ENCODE data around the gene KRTAP2-3. TPM values are rescaled to one million over a fixed set of nuclear protein-coding genes. Genes with fewer than 3 reads are reported as not detected.

The KRTAP2-3 gene
- total RNA-seq, 1 donor from 2014 or later: 0.55 TPM

DNA sequence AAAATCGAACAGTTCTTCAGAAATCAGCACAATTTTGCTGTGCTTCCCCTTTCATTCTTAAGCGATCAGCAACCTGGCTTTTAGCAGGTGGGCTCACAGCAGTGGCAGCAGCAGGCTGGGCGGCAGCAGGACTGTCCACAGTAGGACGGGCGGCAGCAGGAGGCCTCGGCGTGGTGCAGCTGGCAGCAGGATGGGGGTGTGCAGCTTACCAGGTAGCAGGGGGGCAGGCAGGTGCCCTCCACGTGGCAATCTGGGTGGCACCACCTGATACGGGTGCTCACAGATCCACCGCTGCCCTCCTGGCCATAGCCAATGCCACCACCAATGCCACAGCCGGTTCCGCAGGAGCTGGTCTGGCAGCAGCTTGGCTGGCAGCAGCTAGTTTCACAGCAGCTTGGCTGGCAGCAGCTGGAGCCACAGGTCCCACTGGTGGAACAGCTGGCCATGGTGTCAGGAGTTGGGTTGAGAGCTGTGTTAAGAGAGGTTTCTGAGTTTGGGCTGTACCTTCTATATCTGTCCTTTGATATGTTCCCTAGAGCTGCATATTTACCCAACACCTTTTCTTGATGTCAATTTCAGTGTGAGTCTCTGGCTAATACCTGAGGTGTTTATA lies 30.2 kb downstream of the KRTAP2-3 start, which contains the start of gene KRTAP1-4:
Gene KRTAP1-4, minus strand, starts transcription at position 563 of the 613 bp plus-strand sequence. Its CDS starts 117 bp downstream, at position 446.
- DNase-seq (ENCODE audit: low read depth): no peak

DNA sequence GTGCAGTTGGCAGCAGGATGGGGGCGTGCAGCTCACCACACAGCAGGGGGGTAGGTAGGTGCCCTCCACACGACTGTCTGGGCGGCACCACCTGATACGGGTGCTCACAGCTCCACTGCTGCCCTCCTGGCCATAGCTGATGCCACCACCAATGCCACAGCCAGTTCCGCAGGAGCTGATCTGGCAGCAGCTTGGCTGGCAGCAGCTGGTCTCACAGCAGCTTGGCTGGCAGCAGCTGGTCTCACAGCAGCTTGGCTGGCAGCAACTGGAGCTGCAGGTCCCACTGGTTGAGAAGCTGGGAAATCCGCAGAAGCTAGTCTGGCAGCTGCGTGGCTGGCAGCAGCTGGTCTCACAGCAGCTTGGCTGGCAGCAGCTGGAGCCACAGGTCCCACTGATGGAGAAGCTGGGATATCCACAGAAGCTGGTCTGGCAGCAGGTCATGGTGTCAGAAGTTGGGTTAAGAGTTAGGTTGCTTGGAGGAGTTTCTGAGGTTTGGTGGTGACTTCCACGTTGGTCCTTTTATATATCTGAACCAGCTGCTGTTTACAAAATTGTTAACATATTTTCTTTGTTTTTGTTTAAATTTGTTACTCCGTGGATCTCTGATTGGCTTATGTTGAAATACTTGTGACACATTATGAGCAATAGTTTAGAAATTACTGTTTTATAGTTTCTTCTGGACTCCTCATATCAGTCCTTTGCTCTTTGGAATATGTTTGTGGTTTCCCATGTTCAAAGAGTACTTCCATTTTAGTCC lies 33.0 kb downstream of the KRTAP2-3 start, which contains the start of gene KRTAP1-5:
Gene KRTAP1-5, minus strand, starts transcription at position 494 of the 757 bp plus-strand sequence. Its CDS starts 53 bp downstream, at position 441.
- no peak for DNase-seq (ENCODE audit: low read depth)

DNA sequence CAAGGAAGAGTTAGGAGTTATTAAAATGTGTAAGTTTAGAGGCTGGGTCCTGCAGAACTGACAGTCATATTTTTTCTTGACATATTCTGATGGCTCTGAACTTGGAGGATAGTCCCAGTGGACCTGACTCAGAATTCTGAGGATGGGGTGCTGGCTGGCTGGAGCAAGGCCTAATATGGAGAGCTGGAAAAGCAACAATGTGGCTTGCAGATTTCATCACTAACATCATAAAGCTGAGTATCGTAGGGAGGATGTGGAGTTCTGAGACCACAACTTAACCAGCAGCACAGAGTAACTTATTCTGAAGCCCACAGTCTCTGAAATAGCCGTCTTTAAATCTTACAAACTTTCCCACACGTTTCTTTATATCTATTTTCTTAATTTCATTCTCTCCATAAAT lies 35.2 kb downstream of the KRTAP2-3 start:
- DNase-seq (ENCODE audit: low read depth): no peak

DNA sequence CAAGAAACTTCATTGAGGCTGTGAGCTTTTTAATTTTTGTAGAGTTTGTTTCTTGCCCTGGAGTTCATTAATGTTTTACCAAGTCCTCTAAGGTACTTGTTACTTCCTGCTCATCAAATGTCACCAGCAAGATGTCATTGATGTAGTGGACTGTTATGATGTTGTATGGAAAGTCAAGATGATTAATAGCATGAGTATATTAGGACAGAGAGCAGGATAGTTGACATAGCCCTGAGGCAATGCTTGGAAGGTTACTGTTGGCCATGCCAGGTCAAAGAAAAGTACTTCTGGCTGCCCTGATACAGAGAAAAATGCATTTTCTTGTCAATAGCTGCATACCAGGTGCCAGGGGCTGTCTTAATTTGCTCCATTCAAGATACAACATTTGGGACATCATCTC lies 39.6 kb downstream of the KRTAP2-3 start:
- no peak for DNase-seq (ENCODE audit: low read depth)

DNA sequence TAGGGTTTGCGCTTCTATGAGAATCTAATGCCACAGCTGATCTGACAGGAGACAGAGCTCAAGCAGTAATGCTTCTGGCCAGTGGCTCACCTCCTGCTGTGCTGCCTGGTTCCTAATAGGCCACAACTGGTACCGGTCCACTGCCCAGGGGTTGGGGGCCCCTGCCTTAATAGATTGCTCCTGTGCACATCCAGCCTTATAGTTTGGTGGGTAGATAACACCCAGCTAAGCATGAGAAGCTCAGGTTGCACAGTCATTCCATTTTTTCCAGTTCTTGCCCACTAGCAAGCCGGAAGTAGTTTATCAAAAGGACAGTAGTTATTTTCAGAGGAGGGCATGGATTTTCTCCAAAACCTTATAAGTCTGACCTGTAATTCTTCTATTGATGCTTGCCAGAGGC lies 40.5 kb downstream of the KRTAP2-3 start:
- no peak for DNase-seq (ENCODE audit: low read depth)

DNA sequence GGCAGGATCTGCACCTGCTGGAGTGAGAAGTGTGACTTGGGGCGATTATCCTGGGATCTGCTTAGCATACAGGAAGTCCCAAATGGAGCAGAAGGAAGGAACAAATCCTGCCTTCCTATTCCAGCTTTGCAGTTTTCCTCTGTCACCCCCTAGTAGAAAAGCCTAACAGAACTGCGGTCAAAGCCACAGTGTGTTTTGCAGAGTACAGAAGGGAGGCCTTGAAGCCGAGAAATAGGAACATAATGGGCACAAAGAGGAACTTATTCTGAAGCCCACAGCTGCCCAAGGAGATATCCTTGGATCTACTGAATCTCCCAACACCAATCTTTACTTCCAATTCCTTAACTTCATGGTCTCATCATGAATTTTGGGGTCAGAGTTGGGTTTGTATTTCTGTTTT lies 41.4 kb downstream of the KRTAP2-3 start:
- no peak for DNase-seq (ENCODE audit: low read depth)

DNA sequence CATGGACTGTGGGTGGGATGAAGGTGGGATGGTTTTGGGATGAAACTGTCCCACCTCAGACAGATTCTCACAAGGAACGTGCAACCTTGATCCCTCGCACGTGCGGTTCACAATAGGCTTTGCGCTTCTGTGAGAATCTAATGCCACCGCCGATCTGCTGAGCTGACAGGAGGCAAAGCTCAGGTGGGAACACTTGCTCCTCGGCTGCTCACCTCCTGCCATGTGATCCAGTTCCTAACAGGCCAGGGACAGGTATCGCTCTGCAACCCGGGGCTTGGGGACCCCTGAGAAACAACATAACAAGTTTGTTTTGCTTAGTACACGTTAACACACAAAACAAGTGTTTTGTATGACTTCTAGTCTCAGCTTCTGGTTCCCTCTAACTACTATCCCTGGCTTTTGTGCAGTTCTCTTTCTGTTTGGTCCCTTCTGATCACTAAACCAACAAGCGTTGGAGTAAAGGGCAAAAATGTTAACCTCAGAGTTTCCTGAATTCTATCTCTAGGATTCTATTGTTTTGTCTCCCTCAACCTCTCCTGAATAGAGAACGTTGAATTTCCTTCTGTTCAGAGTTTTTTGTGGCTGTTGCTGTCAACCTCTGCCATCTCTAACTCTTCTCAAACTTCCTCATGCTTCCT lies 43.2 kb downstream of the KRTAP2-3 start:
- DNase-seq (ENCODE audit: low read depth): no peak

DNA sequence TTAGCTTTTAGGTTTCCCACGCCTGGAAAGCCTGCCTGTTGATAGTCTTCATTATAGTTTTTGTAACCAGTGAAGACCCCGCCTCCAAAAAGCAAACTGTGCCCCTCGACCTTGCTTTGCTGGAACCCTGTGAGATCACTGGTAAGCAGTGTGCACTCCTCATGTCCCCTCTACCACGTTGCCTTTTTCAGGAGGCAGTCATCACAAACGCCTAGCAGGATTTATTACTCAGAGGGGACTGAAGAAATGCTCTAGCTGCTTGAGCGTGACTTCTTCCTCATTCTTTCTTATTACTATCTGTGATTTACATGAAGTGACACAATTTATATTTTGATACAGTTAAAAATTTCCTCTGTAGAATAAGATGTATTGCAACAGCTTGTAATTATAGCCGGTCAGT lies 44.5 kb downstream of the KRTAP2-3 start:
- peak; percentile 34 for DNase-seq (ENCODE audit: low read depth)

DNA sequence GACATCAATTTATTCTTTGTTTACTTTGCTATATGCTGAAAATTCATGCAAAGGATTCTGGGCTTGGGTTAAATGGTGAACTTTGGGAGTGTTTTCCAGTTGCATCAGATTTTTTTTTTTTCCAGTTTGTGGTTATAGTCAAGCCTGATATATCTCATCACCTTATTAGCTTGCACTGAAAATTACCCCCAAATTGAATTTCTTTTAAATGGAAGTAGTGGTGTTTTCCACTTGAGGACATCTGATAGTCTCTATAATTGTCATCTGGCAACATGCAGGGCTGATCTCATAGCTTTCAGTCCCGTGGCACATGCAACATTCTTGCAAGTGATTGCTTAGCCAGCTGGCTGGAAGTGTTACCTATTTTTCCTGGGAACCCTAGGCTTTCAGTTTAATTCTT lies 46.3 kb downstream of the KRTAP2-3 start:
- DNase-seq (ENCODE audit: low read depth): no peak

DNA sequence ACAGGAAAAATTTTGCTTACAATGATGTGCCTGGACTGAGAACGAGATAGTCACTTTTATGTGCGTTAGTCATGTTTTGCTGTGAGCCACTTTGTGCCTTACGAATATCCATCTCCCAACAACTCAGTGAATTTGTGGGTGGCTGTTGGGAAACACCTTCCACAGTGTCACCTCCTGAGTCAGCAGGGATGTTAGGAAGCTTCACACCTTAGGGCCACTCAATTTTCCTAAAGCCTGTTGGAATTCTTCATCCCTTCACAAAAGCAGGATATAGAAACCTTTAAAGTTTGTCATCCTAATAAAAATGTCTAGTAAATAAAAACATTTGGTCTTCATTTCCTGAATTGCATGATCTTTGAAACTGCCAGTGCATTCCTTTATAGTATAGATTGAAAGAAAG lies 46.7 kb downstream of the KRTAP2-3 start:
- DNase-seq (ENCODE audit: low read depth): no peak

DNA sequence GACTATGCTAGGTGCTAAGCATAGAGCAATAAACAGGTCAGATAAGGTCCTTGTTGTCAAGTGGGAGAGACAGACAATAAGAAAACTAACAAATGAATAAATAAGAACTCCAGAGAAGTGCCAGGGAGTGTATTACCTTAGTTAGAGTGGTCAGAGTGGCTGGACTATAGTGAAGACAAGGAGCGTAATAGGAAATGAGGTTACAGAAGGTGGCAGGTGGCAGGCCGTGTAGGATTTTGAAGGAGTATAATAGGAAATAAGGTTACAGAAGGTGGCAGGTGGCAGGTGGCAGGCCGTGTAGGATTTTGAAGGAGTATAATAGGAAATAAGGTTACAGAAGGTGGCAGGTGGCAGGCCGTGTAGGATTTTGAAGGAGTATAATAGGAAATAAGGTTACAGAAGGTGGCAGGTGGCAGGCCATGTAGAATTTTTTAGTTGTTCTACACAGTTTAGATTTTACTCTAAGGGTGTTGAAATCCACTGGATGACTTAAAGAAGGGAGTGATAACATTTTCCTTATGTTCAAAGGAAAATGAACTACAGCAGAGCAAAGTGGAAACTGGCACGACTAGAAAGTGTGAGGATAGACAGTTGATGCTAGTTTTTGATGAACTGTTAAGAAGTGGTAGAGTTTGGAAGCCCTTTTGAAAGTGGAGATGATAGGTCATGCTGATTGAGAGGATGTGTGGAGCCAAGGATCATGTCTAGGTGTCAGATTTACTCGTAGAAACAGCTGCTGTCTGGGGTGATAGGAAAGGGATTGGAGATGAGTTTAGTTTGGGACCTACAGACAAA lies 47.4 kb downstream of the KRTAP2-3 start:
- DNase-seq (ENCODE audit: low read depth): no peak

DNA sequence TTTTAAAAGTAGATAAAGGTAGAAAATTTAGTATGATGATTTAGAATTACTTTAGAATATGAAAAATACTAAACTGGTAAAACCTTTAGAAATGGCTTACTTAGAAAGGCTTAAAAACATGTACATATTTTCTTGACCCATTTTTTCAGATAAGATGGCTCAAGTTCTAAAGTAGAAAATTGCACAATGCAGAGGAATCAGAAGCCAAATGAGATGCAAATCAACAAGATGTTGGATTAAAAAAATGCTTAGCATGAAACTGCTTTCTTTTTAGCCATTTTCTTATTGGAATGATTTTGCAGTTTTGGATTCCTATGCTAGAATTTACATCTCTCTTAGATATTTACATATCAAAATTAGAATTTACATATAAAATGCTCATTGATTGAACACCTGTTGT lies 49.5 kb downstream of the KRTAP2-3 start:
- DNase-seq (ENCODE audit: low read depth): no peak

DNA sequence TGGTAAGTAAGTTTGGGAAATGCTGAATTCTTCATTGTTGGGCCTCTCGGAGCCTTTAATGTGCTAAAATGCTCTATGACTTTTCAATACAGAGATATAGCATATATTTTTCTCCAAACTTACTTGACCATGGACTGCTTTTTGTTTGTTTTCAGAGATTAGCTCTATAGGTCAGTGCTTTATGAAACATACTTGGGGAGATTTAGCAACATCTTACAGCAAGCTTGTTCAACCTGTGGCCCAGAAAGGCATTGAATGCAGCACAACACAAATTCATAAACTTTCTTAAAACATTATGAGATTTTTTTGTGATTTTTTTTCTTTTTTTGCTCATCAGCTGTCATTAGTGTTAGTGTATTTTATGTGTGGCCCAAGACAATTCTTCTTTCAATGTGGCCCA lies 50.0 kb downstream of the KRTAP2-3 start:
- DNase-seq (ENCODE audit: low read depth): no peak

DNA sequence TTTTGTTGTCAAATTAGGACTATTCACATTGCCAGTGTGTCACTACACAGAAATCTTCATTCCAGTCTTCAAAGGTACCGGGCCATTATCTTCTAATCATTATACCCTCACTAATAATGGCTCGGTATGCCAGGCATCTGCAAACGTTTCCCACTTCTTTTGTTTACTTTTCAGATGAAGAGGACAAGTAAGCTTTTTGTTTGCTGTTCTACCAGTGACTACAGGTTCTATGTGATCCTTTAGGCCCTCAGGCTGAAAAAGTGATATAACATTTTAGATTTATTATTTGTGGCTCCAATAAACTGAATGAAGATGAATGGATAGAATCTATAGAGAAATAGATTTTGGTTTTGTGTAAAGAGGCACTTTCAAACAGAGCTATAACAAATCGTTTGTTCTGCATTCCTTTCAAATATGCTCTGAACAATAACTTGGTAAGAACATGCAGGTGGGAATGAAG lies 50.6 kb downstream of the KRTAP2-3 start:
- peak; percentile 18 for DNase-seq (ENCODE audit: low read depth)

Other genes with a start within 250 kb of the KRTAP2-3 start
- 3.6 and 4.6 TPM in 2 replicates for gene KRT10, start 237.5 kb downstream of the KRTAP2-3 start, total RNA-seq
- gene KRT12, start 192.9 kb downstream of the KRTAP2-3 start, total RNA-seq: not detected in 2 replicates
- gene KRT20, start 174.9 kb downstream of the KRTAP2-3 start, total RNA-seq: not detected in 2 replicates
- 1.2 and 68.1 TPM in 2 replicates for gene KRT23, start 122.5 kb downstream of the KRTAP2-3 start, total RNA-seq
- gene KRT39, start 93.2 kb downstream of the KRTAP2-3 start, total RNA-seq: not detected in 2 replicates
- not detected in 2 replicates for gene KRT40, start 75.8 kb downstream of the KRTAP2-3 start, total RNA-seq
- gene KRTAP3-3, start 66.0 kb downstream of the KRTAP2-3 start, total RNA-seq: not detected in 2 replicates
- gene KRTAP3-2, start 60.2 kb downstream of the KRTAP2-3 start, total RNA-seq: not detected in 2 replicates
- gene KRTAP3-1, start 51.0 kb downstream of the KRTAP2-3 start, total RNA-seq: not detected in 2 replicates
- not detected in 2 replicates for gene KRTAP1-5, start 32.9 kb downstream of the KRTAP2-3 start, total RNA-seq
- gene KRTAP1-4, start 29.9 kb downstream of the KRTAP2-3 start, total RNA-seq: not detected in 2 replicates
- gene KRTAP1-3, start 25.2 kb downstream of the KRTAP2-3 start, total RNA-seq: not detected in 2 replicates
- gene KRTAP1-1, start 18.7 kb downstream of the KRTAP2-3 start, total RNA-seq: 0.25 and 0.35 TPM in 2 replicates
- not detected in 2 replicates for gene KRTAP2-1, start 12.8 kb downstream of the KRTAP2-3 start, total RNA-seq
- gene KRTAP2-2, start 4.9 kb downstream of the KRTAP2-3 start, total RNA-seq: 0.15 TPM in 1 of 2 replicates, not detected in the other
- not detected in 2 replicates for gene KRTAP2-4, start 5.8 kb upstream of the KRTAP2-3 start, total RNA-seq
- not detected in 2 replicates for gene KRTAP4-7, start 24.0 kb upstream of the KRTAP2-3 start, total RNA-seq
- gene KRTAP4-8, start 38.0 kb upstream of the KRTAP2-3 start, total RNA-seq: not detected in 2 replicates
- gene KRTAP4-16, start 42.1 kb upstream of the KRTAP2-3 start, total RNA-seq: not detected in 2 replicates
- gene KRTAP4-9, start 45.3 kb upstream of the KRTAP2-3 start, total RNA-seq: not detected in 2 replicates
- not detected in 2 replicates for gene KRTAP4-11, start 58.3 kb upstream of the KRTAP2-3 start, total RNA-seq
- not detected in 2 replicates for gene KRTAP4-12, start 64.1 kb upstream of the KRTAP2-3 start, total RNA-seq
- gene KRTAP4-6, start 80.4 kb upstream of the KRTAP2-3 start, total RNA-seq: not detected in 2 replicates
- not detected in 2 replicates for gene KRTAP4-5, start 89.7 kb upstream of the KRTAP2-3 start, total RNA-seq
- gene KRTAP4-4, start 100.6 kb upstream of the KRTAP2-3 start, total RNA-seq: not detected in 2 replicates
- gene KRTAP4-3, start 108.1 kb upstream of the KRTAP2-3 start, total RNA-seq: not detected in 2 replicates
- gene KRTAP4-2, start 118.1 kb upstream of the KRTAP2-3 start, total RNA-seq: not detected in 2 replicates
- not detected in 2 replicates for gene KRTAP4-1, start 124.8 kb upstream of the KRTAP2-3 start, total RNA-seq
- gene KRTAP9-1, start 129.8 kb upstream of the KRTAP2-3 start, total RNA-seq: not detected in 2 replicates
- gene KRTAP9-2, start 166.5 kb upstream of the KRTAP2-3 start, total RNA-seq: not detected in 2 replicates
- gene KRTAP9-3, start 172.3 kb upstream of the KRTAP2-3 start, total RNA-seq: not detected in 2 replicates
- not detected in 2 replicates for gene KRTAP9-8, start 177.9 kb upstream of the KRTAP2-3 start, total RNA-seq
- not detected in 2 replicates for gene KRTAP9-4, start 189.6 kb upstream of the KRTAP2-3 start, total RNA-seq
- not detected in 2 replicates for gene KRTAP9-9, start 195.3 kb upstream of the KRTAP2-3 start, total RNA-seq
- gene KRTAP9-6, start 205.3 kb upstream of the KRTAP2-3 start, total RNA-seq: not detected in 2 replicates
- gene KRTAP9-7, start 215.6 kb upstream of the KRTAP2-3 start, total RNA-seq: not detected in 2 replicates
- gene KRTAP29-1, start 242.7 kb upstream of the KRTAP2-3 start, total RNA-seq: not detected in 2 replicates
- gene KRTAP16-1, start 249.2 kb upstream of the KRTAP2-3 start, total RNA-seq: not detected in 2 replicates